ENCODE data around the gene VAMP5.
"Not testable (repeated sequence)": the region's sequence is repeated elsewhere in the genome, so short reads cannot be mapped to it uniquely, and the experiment has no call there.

Gene VAMP5

GRCh38 chr2:85600951-85601770 is 16.9 kb downstream of the VAMP5 start:
- peak overlapping the region; percentile 69; the same call in 1 of the 2 replicates for H3K27ac ChIP-seq
- TF ChIP-seq ZFX (IDR thresholded peaks at IDR 0.05): no peak
- TF ChIP-seq CTCF (conservative IDR thresholded peaks at IDR 0.05): no peak

- H3K27ac ChIP-seq: peak overlapping the region; percentile 69
- TF ChIP-seq CTCF (conservative IDR thresholded peaks at IDR 0.05) (no peak), ZFX (IDR thresholded peaks at IDR 0.05) (no peak)
Measured at GRCh38 chr2:85601771-85602475, 17.7 kb downstream of the VAMP5 start.

GRCh38 chr2:85602476-85603234 is 18.4 kb downstream of the VAMP5 start, which contains the start of gene TMEM150A:
Gene TMEM150A (minus strand): TSS chr2:85602698. CDS start chr2:85601948, 750 bp downstream.
- peak; percentile 51 for TF ChIP-seq ZFX (IDR thresholded peaks at IDR 0.05)
- TF ChIP-seq CTCF (conservative IDR thresholded peaks at IDR 0.05): no peak; the same call in 1 of the 2 replicates
- peak within 1 kb of the TSS; percentile 69 for H3K27ac ChIP-seq

DNA sequence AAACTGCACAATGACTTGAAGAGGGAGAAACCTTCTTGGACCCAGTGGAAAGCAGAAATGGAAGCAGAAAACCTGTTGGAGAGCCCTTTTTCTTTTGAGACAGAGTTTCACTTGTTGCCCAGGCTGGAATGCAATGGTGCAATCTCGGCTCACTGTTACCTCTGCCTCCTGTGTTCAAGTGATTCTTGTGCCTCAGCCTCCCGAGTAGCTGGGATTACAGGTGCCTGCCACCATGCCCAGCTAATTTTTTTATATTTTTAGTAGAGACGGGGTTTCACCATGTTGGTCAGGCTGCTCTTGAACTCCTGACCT is 19.9 kb downstream of the VAMP5 start:
- H3K27ac ChIP-seq: not testable (repeated sequence)

- no peak for TF ChIP-seq ZFX (IDR thresholded peaks at IDR 0.05)
- TF ChIP-seq CTCF (conservative IDR thresholded peaks at IDR 0.05): no peak
Measured at GRCh38 chr2:85604568-85605339, 20.5 kb downstream of the VAMP5 start.

GRCh38 chr2:85605406-85606115 is 21.3 kb downstream of the VAMP5 start:
- no peak overlapping the region for H3K27ac ChIP-seq
- TF ChIP-seq CTCF (conservative IDR thresholded peaks at IDR 0.05) (no peak), ZFX (IDR thresholded peaks at IDR 0.05) (no peak)

More at GRCh38 chr2:85604568-85605339, 20.5 kb downstream of the VAMP5 start:
- no peak overlapping the region for H3K27ac ChIP-seq

DNA sequence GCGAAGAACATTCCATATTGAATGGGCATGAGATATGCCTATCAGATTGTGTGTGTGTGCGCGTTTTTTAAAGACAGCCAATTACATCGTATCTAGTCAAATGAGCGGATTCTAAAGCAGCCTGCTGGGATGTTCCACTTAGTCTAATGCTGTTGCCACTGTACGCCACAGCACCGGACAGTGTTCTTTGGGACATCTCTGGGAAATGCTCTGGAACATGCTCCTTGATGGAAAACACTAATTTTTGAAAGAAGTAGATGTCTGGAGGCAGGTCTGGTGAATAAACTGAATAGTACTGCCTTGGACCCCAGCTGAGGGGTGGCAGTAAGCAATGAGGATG is 21.9 kb downstream of the VAMP5 start:
- no peak overlapping the region for H3K27ac ChIP-seq
- no peak for TF ChIP-seq CTCF (conservative IDR thresholded peaks at IDR 0.05)
- TF ChIP-seq ZFX (IDR thresholded peaks at IDR 0.05): no peak
